SHP77 (cell line): ENCODE results near the gene PABPN1L.
A peak's percentile ranks its signal among the peaks of the same experiment; 100 is the strongest.

Experiments
- DNase-seq, 2 experiments: peaks; one replicate each; lab custom pipeline; 2025; lab: John Stamatoyannopoulos, UW

Gene PABPN1L

GRCh38 chr16:88870608-88871348 is 4.3 kb upstream of the PABPN1L start:
- no peak for DNase-seq

GRCh38 chr16:88869673-88869980 is 3.2 kb upstream of the PABPN1L start:
- DNase-seq = no peak

- no peak for DNase-seq
These were observed 2.7 kb upstream of the PABPN1L start for GRCh38 chr16:88868974-88869672.

- DNase-seq = peak in 1 of 2 experiments; percentile 34
These were observed 1.3 kb upstream of the PABPN1L start for GRCh38 chr16:88867581-88868246.

- no peak for DNase-seq
These were observed 718 bp downstream of the PABPN1L start for GRCh38 chr16:88865742-88866141.

GRCh38 chr16:88865310-88865709 is 1.1 kb downstream of the PABPN1L start:
- DNase-seq = no peak

GRCh38 chr16:88864521-88864920 is 1.9 kb downstream of the PABPN1L start:
- DNase-seq = no peak

GRCh38 chr16:88864099-88864498 is 2.4 kb downstream of the PABPN1L start:
- no peak for DNase-seq

GRCh38 chr16:88863426-88863825 is 3.0 kb downstream of the PABPN1L start:
- DNase-seq = no peak

- DNase-seq = no peak
These were observed 3.5 kb downstream of the PABPN1L start for GRCh38 chr16:88862968-88863367.

- DNase-seq = no peak
These were observed 5.1 kb downstream of the PABPN1L start for GRCh38 chr16:88861359-88861758.

- no peak for DNase-seq
These were observed 6.9 kb downstream of the PABPN1L start for GRCh38 chr16:88859381-88860091.

- DNase-seq = peak; percentile 76 to 85
These were observed 8.6 kb downstream of the PABPN1L start for GRCh38 chr16:88857728-88858339.

GRCh38 chr16:88856828-88857727 is 9.4 kb downstream of the PABPN1L start, which contains the start of the genes GALNS and TRAPPC2L:
GALNS (minus strand) TSS chr16:88856947; CDS start chr16:88856877, 70 bp downstream.
TRAPPC2L (plus strand) TSS chr16:88857127; CDS start chr16:88857151, 24 bp downstream.
- DNase-seq = peak; percentile 89 to 97

- DNase-seq = no peak
These were observed 10.2 kb downstream of the PABPN1L start for GRCh38 chr16:88856122-88856827.

GRCh38 chr16:88855736-88856121 is 10.7 kb downstream of the PABPN1L start:
- no peak for DNase-seq

GRCh38 chr16:88855176-88855575 is 11.3 kb downstream of the PABPN1L start:
- DNase-seq = no peak

- DNase-seq = no peak
These were observed 12.0 kb downstream of the PABPN1L start for GRCh38 chr16:88854306-88855111.

GRCh38 chr16:88853325-88853941 is 13.0 kb downstream of the PABPN1L start:
- DNase-seq = no peak
